HG02623 (cell line): Measurements from ENCODE around the gene STK32A.

Source experiments
- ATAC-seq: cut with Tn5 transposase; IDR thresholded peaks from one replicate; pipeline ENCODE4 v1.9.1; 2021; ENCODE audit warnings: moderate library complexity; ENCODE audit not compliant: unreplicated experiment

STK32A gene

GRCh38 chr5:147413266-147413665, 178.4 kb downstream of the STK32A start:
- no peak for ATAC-seq

- no peak for ATAC-seq
Observed at GRCh38 chr5:147415651-147416050, 180.8 kb downstream of the STK32A start.

- no peak for ATAC-seq
Observed at GRCh38 chr5:147417135-147417813, 182.4 kb downstream of the STK32A start.

GRCh38 chr5:147418613-147419012, 183.8 kb downstream of the STK32A start:
- ATAC-seq, result no peak

GRCh38 chr5:147426640-147427327, 192.0 kb downstream of the STK32A start:
- ATAC-seq, result no peak

- ATAC-seq, result no peak
Observed at GRCh38 chr5:147427521-147428401, 192.9 kb downstream of the STK32A start.

- ATAC-seq, result no peak
Observed at GRCh38 chr5:147430628-147431027, 195.8 kb downstream of the STK32A start.

- ATAC-seq, result no peak
Observed at GRCh38 chr5:147431586-147431985, 196.8 kb downstream of the STK32A start.

GRCh38 chr5:147432323-147432722, 197.5 kb downstream of the STK32A start:
- ATAC-seq, result no peak

GRCh38 chr5:147434049-147434448, 199.2 kb downstream of the STK32A start:
- no peak for ATAC-seq

GRCh38 chr5:147436596-147436995, 201.8 kb downstream of the STK32A start:
- ATAC-seq, result no peak

- ATAC-seq, result no peak
Observed at GRCh38 chr5:147437161-147437596, 202.4 kb downstream of the STK32A start.
